ENCODE measurements around the gene LSM10. TPM values are rescaled to one million over a fixed set of nuclear protein-coding genes. Genes with fewer than 3 reads are reported as not detected.
A peak's percentile ranks its signal among the peaks of the same experiment; 100 is the strongest.

LSM10 gene
- total and polyA plus RNA-seq, 9 of the 15 experiments (the other 6 are each of a cell fraction or from before 2014, with no cell fraction given) = 13.2 to 146 (median 68.9) TPM

GRCh38 chr1:36386265-36387140 is 11.2 kb downstream of the LSM10 start (continued):
- TF ChIP-seq KLF13 (tag; IDR thresholded peaks at IDR 0.05; ENCODE audit: borderline replicate concordance, low read depth) (peak; percentile 91; the same call in 1 of the 2 replicates), ZNF785 (CRISPR knock-in tag; IDR thresholded peaks at IDR 0.05) (no peak), SMARCE1 (IDR thresholded peaks at IDR 0.05) (peak; percentile 97), ZNF184 (CRISPR knock-in tag; IDR thresholded peaks at IDR 0.05) (no peak), SUPT5H (IDR thresholded peaks at IDR 0.05) (peak; percentile 98), BHLHE40 (IDR thresholded peaks at IDR 0.05; ENCODE audit: low read length) (peak; percentile 66), ESRRB (CRISPR knock-in tag; IDR thresholded peaks at IDR 0.05; ENCODE audit: borderline replicate concordance) (no peak), DIDO1 (tag; IDR thresholded peaks at IDR 0.05; ENCODE audit: low read depth) (peak; percentile 56; the same call in 1 of the 2 replicates), ZNF584 (CRISPR knock-in tag; IDR thresholded peaks at IDR 0.05; ENCODE audit: low read depth) (peak; percentile 97), MTA2 (IDR thresholded peaks at IDR 0.05; ENCODE audit: low read depth) (peak; percentile 40; the same call in 1 of the 2 replicates), JUNB (CRISPR knock-in tag; conservative IDR thresholded peaks at IDR 0.05) (peak; percentile 94), EWSR1 (IDR thresholded peaks at IDR 0.05; ENCODE audit: borderline replicate concordance, low read depth, partially characterized antibody) (no peak), NR2F6 (CRISPR knock-in tag; IDR thresholded peaks at IDR 0.05) (peak; percentile 41; the same call in 1 of the 2 replicates), BMI1 (IDR thresholded peaks at IDR 0.05; ENCODE audit: low read length) (no peak), XRCC4 (IDR thresholded peaks at IDR 0.05; ENCODE audit: extremely low read depth, insufficient read depth, insufficient read length) (no peak), ARHGAP35 (IDR thresholded peaks at IDR 0.05; ENCODE audit: partially characterized antibody) (no peak), E2F3 (CRISPR knock-in tag; IDR thresholded peaks at IDR 0.05) (peak; percentile 91), ZNF124 (CRISPR knock-in tag; IDR thresholded peaks at IDR 0.05) (no peak), ASH1L (IDR thresholded peaks at IDR 0.05; ENCODE audit: borderline replicate concordance, low read depth, partially characterized antibody) (no peak), HNRNPL (IDR thresholded peaks at IDR 0.05; ENCODE audit: low read depth, low read length) (peak; percentile 81), SP2 (IDR thresholded peaks at IDR 0.05; ENCODE audit: extremely low read depth, low read depth, low read length, poor library complexity, severe bottlenecking) (no peak)
- TF ChIP-seq, protein P1, sequence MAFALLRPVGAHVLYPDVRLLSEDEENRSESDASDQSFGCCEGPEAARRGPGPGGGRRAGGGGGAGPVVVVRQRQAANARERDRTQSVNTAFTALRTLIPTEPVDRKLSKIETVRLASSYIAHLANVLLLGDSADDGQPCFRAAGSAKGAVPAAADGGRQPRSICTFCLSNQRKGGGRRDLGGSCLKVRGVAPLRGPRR (CRISPR knock-in tag; IDR thresholded peaks at IDR 0.05) = peak; percentile 92
- TF ChIP-seq, protein P2, sequence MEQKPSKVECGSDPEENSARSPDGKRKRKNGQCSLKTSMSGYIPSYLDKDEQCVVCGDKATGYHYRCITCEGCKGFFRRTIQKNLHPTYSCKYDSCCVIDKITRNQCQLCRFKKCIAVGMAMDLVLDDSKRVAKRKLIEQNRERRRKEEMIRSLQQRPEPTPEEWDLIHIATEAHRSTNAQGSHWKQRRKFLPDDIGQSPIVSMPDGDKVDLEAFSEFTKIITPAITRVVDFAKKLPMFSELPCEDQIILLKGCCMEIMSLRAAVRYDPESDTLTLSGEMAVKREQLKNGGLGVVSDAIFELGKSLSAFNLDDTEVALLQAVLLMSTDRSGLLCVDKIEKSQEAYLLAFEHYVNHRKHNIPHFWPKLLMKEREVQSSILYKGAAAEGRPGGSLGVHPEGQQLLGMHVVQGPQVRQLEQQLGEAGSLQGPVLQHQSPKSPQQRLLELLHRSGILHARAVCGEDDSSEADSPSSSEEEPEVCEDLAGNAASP (IDR thresholded peaks at IDR 0.05) = no peak
- TF ChIP-seq, protein P3, sequence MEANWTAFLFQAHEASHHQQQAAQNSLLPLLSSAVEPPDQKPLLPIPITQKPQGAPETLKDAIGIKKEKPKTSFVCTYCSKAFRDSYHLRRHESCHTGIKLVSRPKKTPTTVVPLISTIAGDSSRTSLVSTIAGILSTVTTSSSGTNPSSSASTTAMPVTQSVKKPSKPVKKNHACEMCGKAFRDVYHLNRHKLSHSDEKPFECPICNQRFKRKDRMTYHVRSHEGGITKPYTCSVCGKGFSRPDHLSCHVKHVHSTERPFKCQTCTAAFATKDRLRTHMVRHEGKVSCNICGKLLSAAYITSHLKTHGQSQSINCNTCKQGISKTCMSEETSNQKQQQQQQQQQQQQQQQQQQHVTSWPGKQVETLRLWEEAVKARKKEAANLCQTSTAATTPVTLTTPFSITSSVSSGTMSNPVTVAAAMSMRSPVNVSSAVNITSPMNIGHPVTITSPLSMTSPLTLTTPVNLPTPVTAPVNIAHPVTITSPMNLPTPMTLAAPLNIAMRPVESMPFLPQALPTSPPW (CRISPR knock-in tag; IDR thresholded peaks at IDR 0.05) = no peak; the same call in 1 of the 2 replicates
- TF ChIP-seq, protein P4, sequence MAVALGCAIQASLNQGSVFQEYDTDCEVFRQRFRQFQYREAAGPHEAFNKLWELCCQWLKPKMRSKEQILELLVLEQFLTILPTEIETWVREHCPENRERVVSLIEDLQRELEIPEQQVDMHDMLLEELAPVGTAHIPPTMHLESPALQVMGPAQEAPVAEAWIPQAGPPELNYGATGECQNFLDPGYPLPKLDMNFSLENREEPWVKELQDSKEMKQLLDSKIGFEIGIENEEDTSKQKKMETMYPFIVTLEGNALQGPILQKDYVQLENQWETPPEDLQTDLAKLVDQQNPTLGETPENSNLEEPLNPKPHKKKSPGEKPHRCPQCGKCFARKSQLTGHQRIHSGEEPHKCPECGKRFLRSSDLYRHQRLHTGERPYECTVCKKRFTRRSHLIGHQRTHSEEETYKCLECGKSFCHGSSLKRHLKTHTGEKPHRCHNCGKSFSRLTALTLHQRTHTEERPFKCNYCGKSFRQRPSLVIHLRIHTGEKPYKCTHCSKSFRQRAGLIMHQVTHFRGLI (CRISPR knock-in tag; IDR thresholded peaks at IDR 0.05) = peak; percentile 92

All from K562 (cell line).